HG03571 (cell line): ENCODE measurements around the gene PLPPR4.
"Not testable (repeated sequence)": the region's sequence is repeated elsewhere in the genome, so short reads cannot be mapped to it uniquely, and the experiment has no call there.

ENCODE experiments used
- ATAC-seq: cut with Tn5 transposase; IDR thresholded peaks from one replicate; pipeline ENCODE4 v1.9.1; 2021; ENCODE audit not compliant: unreplicated experiment

Gene PLPPR4, protein sequence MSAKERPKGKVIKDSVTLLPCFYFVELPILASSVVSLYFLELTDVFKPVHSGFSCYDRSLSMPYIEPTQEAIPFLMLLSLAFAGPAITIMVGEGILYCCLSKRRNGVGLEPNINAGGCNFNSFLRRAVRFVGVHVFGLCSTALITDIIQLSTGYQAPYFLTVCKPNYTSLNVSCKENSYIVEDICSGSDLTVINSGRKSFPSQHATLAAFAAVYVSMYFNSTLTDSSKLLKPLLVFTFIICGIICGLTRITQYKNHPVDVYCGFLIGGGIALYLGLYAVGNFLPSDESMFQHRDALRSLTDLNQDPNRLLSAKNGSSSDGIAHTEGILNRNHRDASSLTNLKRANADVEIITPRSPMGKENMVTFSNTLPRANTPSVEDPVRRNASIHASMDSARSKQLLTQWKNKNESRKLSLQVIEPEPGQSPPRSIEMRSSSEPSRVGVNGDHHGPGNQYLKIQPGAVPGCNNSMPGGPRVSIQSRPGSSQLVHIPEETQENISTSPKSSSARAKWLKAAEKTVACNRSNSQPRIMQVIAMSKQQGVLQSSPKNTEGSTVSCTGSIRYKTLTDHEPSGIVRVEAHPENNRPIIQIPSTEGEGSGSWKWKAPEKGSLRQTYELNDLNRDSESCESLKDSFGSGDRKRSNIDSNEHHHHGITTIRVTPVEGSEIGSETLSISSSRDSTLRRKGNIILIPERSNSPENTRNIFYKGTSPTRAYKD

DNA sequence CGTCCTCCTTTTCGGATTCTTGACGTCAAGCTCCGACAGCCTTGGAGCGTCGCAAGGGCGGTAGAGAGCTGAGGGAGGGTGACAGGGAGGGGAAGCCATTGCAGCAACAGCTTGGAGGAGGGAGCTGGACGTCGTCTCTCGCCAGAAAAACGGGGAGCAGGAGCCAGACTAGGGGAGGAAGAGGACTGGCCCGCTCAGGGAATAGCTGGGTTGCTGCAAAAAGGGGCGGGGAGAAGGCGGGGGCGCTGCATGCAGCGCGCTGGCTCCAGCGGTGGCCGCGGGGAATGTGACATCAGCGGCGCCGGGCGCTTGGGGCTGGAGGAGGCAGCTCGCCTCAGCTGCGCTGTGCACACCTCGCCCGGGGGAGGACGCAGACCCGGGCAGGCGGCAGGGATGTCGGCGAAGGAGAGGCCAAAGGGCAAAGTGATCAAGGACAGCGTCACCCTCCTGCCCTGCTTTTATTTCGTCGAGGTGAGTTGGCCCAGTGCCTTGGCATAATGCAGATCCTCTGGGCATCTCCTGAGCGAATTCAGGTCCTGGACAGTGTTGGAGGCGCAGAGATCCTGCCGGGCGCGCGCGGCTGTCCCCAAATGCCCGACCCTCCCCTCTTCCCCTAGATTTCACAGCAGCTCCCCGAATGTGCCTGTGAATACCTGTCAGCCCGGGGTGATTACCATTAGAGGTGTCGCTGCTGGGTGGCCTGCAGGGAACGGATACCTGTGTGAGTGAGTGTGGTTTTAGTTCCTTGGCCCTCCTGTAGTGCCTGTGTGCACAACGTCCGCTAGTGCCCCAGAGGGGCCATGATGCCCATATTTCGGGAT, at the start of gene PLPPR4:
Gene PLPPR4 (plus strand): TSS at position 292 of the 821 bp plus-strand sequence. CDS start 102 bp downstream, at position 394.
- no peak for ATAC-seq

DNA sequence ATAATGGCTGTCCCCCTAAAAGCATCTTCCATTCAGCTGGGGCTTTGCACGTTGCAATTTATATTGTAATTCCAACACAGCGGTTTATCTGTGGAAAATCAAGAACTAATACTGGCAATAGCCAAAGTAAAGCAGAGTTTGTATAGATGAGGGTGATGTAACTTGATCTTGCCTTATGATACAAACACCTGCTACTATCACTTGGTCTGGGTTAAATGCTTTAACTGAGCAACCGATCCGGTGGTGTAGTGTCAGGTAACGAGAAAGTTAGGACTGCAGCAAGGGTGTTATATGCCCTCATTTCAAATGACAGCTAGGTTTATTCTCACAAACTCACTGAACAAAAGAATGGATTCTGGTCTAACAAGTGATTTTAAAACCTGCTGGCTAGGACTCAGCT, 47.3 kb upstream of the PLPPR4 start:
- no peak for ATAC-seq

DNA sequence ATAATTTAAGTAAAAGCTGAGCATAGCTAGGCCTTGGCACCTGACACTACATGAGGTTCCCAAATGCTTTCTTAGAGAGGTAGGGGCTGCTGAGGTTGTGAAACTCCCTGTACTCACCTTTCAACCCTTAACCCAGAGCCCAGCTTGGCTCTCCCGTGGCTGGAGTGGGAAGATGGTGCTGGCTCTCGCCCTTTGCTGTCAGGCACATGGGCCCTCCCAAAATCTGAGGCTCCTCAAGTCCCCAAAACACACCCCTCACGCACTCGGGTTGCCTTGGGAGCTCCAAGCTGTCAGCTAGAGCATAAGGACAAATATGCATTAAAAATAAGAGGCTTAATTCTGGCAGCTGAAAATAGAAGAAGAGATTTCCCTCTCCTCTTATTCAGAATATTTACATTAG, 46.7 kb upstream of the PLPPR4 start:
- ATAC-seq, result no peak

DNA sequence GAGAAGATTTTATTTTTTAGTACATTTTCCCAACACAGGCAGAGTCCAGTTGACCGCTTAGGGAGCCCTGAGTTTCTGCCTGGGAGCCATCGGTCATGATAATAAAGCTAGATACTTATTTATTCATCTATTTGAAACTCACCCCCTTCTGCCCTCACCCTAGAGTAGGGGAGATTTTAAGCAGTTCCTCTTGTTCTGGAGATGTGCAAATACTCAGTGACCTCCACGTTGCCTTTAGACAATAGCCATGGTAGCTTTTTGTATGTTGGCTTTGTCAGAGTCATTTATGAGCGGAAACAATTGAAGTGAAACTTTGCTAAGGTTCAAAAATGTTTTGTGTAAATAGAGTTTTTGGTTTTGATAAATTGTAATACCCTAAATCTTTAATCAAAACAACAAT, 45.7 kb upstream of the PLPPR4 start:
- no peak for ATAC-seq

DNA sequence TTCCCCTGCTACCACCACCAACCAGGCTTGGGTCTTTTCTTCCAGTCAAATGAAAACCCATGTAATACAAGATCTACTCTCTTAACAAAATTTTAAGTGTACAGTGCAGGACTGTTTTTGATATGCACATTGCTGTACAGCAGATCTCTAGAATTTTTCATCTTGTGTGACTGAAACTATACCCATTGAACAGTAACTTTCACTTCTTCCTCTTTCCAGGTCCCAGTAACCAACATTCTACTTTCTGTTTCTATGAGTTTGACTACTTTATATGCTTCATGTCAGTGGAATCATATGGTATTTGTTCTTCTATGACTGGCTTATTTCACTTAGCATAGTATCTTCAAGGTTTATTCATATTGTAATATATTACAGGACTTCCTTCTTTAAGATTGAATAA, 45.3 kb upstream of the PLPPR4 start:
- peak; percentile 83 for ATAC-seq

DNA sequence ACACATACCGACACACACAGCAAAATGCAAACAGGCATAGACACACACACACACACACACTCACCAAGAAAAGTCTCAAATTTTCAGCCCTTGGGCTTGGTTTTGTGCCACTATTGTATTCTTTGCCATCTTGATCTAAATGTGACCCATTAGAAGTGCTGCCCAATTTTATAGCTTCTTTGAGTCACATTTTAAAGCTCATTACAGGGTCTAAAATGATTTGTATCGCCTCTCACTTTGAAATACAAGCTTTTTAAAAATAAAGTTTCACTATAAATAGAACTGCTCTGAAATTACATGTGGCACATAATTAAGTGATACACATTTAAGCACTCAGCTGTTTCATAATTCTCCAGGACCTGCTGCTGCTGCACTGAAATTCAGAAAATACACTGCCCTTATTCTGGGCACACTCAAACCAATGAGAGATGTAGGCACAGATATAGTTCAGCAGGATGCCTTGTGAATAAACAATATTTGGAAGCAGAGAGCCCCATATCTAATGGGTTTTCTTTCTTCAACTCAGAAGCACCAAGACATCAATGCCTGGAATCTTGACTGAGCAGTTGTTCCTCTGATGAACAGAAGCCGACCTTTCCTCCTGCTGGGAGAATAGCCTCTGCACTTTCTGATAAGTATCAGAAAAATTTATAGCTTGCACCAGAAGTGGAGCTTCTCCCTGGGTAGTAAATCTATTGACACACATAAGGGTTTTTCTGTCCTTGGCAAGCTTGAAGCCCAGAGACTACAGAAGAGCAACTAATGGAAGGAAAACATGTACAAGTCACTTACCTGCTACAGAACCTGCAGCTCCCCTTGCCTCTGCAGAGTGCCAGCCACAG, 37.0 kb upstream of the PLPPR4 start:
- ATAC-seq, result no peak

DNA sequence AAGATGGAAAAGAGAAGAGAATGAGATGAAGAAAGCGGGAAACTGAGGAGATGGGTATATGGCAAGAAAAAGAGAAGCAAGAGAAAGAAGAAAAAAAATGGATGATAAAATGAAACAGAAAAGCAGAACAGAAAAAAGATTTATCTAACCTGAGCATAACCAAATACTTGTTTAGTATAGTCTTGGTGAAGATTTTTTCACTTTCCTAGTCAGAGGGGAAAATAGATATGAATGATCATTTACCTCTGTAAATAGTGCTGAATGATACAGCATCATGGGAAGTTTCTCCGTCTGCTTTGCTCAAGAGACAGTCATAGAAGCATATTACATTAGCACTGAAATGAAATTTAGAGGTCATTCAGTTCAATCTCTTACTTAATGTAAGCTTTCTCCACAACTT, 36.1 kb upstream of the PLPPR4 start:
- peak; percentile 62 for ATAC-seq

DNA sequence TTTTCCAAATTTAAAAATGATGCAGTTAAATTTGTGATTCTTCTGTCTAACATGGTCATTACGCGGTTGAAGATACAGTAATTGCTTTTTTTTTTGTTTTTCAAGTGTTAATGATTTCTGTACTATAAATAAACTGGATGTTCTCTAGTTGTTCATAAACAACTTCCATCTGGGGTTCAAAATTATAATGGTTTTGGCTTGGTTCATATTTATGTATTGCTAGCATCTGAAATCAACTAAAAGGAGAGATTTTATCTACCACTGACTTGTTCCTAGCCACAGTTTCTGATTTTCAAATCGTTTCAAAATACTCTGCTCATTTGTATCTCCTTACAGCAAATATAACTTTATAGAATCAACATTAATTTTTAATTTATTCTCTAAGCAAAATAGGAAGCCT, 35.2 kb upstream of the PLPPR4 start:
- no peak for ATAC-seq

DNA sequence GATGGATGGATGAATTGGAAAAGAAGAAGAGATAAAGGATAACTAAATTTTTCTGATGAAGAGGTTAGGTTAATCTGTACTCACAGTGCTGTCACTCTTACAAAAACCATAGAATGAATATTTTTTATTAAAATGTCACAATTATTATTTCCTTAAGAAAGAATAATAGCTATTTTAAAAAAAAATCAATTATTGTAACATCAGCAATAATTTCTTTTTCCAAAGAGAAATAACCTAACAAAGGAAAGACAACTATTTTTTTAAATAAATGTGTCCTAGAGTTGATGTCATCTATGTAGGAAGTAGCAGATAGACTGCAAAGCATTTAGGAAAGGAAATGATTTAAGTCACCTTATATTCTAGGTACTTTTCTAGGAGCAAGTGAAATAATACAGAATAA, 33.6 kb upstream of the PLPPR4 start:
- ATAC-seq, result no peak

DNA sequence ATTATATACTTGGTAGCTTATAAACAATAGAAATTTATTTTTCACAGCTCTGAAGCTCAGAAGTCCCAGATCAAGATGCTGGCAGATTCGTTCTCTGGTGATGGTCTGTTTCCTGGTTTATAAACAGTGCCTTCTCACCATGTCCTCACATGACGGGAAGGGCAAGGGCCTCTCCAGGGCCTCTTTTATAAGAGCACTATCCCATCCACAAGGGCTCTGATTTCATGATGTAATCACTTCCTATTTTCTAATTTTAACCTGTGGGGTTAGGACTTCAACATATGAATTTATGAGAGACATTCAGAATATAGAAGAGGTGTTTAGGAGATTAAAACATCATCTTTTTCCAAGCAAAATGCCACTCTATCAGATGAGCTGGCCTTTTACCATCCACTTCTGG, 32.1 kb upstream of the PLPPR4 start:
- ATAC-seq, result no peak

DNA sequence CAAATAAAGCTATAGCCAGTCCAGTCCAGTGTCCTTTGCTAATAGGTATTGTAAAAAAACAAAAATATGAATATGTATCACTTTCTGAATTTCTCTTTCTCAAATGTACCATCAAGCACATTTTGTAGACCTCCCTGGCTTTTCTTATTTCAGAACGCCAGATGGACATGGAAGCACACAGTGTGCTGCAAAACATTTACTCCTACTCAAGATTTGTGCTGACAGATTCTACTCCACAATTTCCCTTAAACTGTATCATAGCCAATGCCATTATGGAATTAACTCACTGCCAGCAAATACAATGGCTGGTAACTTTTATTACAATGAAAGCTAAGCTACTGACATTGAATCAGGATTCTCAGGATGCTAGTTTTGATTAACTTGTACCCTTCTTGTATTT, 30.8 kb upstream of the PLPPR4 start:
- ATAC-seq, result no peak

DNA sequence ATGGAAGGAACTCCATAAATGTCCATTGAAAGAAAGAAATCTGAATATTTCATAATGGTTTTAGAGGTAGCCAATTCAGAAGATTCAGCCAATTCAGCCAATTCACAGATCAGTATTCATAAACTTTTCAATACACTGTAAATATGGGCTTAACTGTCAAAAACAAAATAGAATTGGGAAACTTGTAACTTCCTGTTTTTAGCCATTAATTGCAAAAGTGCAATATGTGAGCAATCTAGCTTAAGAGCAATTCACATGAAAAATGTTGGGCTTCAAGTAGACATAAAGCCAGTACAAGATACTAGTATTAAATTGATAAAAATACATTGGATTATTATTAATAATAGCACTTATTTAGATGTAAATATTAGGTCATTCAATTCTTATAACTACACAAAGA, 27.5 kb upstream of the PLPPR4 start:
- no peak for ATAC-seq

DNA sequence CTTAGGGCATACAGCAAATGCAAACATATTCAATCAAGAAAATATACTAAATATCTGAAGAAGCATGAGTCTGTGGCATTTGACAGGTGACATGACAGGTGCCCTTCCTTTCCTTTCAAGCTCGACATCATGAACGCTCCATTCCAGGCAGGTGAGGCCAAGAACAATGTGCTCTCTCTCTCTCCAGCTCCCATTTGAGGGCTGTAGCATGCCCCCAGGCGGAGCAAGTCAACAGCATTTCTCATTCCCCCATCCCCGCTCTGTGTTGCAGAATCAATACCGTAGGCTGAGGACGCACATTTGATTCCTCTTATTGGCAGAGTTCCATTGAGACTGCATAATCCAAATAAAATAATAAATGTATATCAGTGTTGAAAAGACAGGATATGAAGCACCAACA, 24.6 kb upstream of the PLPPR4 start:
- no peak for ATAC-seq

DNA sequence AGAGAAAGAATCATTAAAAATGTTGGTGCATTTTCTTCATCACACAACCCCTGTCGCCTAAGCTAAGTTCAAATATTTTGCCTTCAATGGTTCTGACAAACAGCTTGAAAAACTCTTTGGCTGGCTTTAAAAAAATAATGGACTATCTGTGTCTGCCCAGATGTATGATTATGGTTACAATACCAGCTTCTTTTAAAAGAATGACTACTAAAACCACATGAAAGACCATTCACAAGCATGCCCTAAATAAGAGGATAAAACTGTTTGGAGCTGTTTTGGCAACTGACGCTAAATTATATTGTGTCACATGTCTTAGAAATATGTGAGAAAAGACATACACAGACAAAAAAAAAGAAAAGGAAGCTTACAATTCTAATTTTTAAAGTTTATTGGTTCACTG, 23.7 kb upstream of the PLPPR4 start:
- ATAC-seq, result no peak

DNA sequence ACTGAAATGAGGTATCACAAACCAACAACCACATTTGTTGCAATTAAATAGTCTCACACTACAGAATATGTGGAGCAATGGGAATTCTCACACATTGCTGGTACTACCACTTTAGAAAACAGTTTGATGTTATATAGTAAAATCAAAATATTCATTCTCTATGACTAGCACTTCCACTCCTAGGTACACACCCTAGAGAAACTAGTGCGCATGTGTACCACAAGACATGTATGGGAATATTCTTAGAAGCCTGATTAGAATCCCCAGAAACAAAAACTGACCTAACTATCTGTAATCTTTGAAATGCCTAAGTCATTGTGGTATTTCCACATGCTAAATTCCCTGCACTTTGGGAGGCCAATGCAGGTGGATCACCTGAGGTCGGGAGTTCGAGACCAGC, 18.1 kb upstream of the PLPPR4 start:
- no peak for ATAC-seq

DNA sequence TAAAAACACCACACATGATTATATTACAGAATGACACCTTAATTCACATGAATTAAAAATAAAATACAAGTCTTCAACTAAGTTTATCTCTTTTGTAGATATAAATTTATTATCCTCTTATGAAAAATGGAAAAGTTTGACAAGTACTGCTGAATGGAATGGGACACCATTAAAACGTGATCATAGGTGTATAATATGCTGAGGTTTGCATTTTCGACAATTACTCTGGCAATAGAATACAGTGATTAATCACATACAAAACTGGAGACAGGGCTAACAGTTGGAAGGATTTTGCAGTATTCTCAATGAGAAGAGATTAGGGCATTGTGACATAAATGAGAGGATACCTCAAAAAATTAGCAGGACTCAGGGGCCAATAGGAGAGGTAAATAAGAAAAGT, 17.1 kb upstream of the PLPPR4 start:
- no peak for ATAC-seq

DNA sequence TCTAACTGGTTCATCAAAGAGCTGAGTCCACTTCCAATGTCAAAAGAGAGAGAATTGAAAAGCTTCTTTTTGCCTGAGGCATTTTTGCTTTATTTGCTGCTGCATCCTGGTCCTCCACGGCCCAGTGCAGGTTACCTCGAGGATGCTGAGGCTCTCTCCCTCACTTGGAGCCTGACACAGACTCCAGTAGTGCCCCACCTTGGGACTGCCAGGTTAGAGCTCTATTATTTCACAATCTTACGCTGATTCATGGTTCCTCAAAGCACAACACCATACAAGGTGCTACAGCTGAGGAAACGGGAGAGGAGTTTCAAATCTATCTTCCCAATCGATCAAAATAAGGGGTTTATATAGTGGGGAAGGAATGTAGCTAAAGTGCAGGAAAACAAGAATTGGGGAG, 13.6 kb upstream of the PLPPR4 start:
- ATAC-seq, result no peak

DNA sequence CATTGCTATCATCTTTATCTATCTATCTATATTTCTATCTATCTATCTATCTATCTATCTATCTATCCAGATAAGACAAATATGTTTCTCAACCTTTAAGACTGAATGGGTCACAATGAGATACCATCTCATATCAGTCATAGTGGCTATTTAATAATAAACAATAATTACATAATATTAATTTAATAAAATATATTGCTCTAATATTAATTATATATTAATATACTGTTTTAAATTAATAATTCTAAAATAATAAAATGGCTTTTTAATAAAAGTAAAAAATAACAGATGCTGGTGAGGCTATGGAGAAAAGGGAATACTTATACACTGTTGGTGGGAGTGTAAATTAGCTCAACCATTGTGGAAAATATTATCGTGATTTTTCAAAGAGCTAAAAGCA, 13.0 kb upstream of the PLPPR4 start:
- no peak for ATAC-seq

DNA sequence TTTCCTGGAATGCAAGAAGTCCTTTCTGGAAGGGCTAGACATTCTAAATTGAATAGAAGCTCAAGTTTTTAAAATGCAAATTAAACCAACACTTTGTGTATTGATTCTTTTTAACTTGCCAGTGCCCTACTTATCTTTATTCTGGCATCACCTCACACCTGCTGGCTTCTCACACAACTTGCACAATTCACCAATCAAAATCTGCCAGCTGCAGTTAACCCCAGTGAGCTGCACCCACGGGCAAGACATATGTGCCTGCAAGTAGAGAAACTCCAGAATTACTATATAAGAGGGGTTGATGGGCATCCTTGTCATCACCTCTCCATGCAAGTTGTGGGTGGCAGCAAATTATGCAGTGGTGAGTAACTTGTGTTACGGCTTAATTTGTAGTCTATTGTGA, 11.7 kb upstream of the PLPPR4 start:
- no peak for ATAC-seq

DNA sequence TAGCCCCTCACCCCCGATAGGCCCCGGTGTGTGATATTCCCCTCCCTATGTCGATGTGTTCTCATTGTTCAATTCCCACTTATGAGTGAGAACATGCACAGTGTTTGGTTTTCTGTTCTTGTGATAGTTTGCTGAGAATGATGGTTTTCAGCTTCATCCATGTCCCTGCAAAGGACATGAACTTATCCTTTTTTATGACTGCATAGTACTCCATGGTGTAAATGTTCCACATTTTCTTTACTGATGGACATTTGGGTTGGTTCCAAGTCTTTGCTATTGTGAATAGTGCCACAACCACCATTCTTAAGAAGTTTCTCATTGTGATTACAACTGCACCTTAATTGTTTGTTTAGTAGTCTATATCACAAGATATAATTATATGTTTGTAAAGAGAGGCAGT, 3.9 kb upstream of the PLPPR4 start:
- ATAC-seq, result not testable (repeated sequence)

DNA sequence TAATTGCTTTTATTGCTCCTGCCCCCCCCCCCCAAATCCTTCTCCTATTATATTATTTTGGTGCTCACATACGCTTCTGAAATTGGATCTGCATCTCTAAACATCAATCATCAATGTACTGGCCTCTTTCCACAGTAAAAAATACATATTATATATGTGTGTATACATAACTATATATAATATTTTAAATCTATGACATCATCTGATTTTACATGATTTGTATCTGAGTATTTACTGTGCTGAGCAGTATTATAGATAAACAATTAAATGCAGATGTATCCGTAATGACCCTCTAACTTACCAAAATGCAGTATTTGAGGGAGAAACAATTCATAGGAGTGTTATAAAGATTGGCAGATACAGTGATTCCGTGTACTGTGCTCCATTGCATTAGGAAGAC, 832 bp downstream of the PLPPR4 start:
- no peak for ATAC-seq
